ENCODE data around the gene PCP4.

DNA sequence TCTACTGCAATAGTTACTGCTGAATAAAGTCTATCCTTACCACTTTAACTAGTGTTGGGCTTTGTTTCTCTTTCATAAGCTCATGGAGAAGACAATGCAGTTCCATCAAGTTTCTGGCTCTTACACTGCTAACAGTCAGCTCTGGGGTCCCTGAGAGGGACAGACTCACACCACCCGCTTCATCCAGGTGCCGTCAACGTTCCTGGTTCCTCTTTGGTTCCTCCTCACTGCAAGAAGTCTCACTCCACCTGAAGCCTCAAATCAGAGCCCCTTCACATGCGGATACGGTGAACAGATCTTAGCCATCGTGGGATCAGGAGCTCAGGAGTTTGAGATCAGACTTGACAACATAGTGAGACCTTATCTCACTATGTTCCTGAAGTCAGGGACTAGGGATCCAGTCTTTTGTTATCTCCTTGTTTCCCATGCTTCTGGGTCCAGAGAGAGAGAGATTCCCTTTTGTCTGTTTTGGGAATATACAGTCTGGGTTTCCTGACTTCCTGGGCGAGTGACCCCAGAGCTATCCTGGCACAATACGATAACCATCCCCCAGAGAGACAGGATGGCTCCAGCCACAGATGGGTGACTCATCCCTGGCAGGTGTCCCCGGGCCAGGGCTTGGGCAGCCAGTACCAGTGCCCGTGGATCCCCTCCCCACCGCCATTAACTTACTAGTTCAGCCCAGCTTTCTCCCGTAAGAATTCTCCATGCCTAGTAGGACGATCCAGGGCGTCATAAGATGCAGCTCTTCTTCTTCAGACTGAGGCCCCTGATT, 14.3 kb upstream of the PCP4 start:
- TF ChIP-seq, protein P1, sequence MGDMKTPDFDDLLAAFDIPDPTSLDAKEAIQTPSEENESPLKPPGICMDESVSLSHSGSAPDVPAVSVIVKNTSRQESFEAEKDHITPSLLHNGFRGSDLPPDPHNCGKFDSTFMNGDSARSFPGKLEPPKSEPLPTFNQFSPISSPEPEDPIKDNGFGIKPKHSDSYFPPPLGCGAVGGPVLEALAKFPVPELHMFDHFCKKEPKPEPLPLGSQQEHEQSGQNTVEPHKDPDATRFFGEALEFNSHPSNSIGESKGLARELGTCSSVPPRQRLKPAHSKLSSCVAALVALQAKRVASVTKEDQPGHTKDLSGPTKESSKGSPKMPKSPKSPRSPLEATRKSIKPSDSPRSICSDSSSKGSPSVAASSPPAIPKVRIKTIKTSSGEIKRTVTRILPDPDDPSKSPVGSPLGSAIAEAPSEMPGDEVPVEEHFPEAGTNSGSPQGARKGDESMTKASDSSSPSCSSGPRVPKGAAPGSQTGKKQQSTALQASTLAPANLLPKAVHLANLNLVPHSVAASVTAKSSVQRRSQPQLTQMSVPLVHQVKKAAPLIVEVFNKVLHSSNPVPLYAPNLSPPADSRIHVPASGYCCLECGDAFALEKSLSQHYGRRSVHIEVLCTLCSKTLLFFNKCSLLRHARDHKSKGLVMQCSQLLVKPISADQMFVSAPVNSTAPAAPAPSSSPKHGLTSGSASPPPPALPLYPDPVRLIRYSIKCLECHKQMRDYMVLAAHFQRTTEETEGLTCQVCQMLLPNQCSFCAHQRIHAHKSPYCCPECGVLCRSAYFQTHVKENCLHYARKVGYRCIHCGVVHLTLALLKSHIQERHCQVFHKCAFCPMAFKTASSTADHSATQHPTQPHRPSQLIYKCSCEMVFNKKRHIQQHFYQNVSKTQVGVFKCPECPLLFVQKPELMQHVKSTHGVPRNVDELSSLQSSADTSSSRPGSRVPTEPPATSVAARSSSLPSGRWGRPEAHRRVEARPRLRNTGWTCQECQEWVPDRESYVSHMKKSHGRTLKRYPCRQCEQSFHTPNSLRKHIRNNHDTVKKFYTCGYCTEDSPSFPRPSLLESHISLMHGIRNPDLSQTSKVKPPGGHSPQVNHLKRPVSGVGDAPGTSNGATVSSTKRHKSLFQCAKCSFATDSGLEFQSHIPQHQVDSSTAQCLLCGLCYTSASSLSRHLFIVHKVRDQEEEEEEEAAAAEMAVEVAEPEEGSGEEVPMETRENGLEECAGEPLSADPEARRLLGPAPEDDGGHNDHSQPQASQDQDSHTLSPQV (IDR thresholded peaks at IDR 0.05) = no peak
- TF ChIP-seq ZNF274 (IDR thresholded peaks at IDR 0.05; ENCODE audit: insufficient read depth, insufficient read length) (no peak), ZNF24 (IDR thresholded peaks at IDR 0.05) (no peak), CBX3 (IDR thresholded peaks at IDR 0.05; ENCODE audit: borderline replicate concordance, low read depth) (no peak), POLR2A (IDR thresholded peaks at IDR 0.05; ENCODE audit: low read depth, low read length) (no peak), IRF4 (IDR thresholded peaks at IDR 0.05; ENCODE audit: low read depth, low read length) (no peak)
- TF ChIP-seq, protein P2, sequence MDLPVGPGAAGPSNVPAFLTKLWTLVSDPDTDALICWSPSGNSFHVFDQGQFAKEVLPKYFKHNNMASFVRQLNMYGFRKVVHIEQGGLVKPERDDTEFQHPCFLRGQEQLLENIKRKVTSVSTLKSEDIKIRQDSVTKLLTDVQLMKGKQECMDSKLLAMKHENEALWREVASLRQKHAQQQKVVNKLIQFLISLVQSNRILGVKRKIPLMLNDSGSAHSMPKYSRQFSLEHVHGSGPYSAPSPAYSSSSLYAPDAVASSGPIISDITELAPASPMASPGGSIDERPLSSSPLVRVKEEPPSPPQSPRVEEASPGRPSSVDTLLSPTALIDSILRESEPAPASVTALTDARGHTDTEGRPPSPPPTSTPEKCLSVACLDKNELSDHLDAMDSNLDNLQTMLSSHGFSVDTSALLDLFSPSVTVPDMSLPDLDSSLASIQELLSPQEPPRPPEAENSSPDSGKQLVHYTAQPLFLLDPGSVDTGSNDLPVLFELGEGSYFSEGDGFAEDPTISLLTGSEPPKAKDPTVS (IDR thresholded peaks at IDR 0.05; ENCODE audit: low read depth, low read length) = no peak
